Measurements from ENCODE around the gene EXOC4. TPM values are rescaled to one million over a fixed set of nuclear protein-coding genes. Genes with fewer than 3 reads are reported as not detected.

Gene EXOC4
- total and polyA plus RNA-seq, 2 donors (not counting 3 experiments of a cell fraction or from before 2014, with no cell fraction given): 20.3 to 73.1 TPM

DNA sequence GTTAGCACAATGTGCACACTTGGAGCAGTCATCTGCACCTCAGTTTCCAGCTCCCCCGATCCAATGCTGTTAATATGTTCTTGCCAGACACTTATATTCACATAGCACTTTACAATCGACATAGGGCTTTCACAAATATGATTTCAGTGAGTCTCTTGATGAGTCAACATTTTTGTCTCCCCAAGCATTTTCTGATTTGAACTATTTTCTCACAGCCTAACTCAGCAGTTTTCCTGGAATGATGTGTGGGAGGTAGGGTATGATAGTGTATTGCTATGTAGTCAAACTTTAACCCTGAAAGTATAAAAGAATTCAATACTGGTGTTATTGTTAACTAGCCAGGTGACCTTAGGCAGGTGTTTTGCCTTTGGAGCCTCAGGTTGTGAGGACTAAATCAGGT is 791.8 kb downstream of the EXOC4 start:
- dilution Hi-C loops (cut with MboI; ENCODE audit: extremely low pct_ligation_motif_present, low sequenced_read_pairs) (no loop called here), intact Hi-C loops (cut with micrococcal nuclease) (no loop called here)
- Histone ChIP-seq H3K4me1 (ENCODE audit: control insufficient read depth, extremely low read depth, insufficient read depth, low read length) (no peaks in the 10 kb centered on the region), H3K4me3 (replicated peaks in 1 of 3; ENCODE audit: insufficient read depth in 1 of 3, low read depth in 1 of 3, low read length in 3 of 3) (no peak overlapping the region), H3K79me2 (ENCODE audit: control insufficient read depth, insufficient read depth, low read length) (no peaks in the 10 kb centered on the region), H2AFZ (ENCODE audit: low read depth, low read length) (no peak overlapping the region), H3K9me1 (replicated peaks; ENCODE audit: control insufficient read depth, extremely low read depth, insufficient read depth, low read length) (no peaks in the 10 kb centered on the region), H3K36me3 (ENCODE audit: control insufficient read depth in 2 of 2, extremely low read depth in 1 of 2, insufficient read depth in 2 of 2, low read length in 2 of 2) (no peaks in the 10 kb centered on the region), H3K27ac (ENCODE audit: insufficient read depth, low read depth, low read length) (no peak overlapping the region), H4K20me1 (replicated peaks; ENCODE audit: control insufficient read depth, extremely low read depth, insufficient read depth, low read length) (no peaks in the 10 kb centered on the region), H3K9me3 (replicated peaks; ENCODE audit: control insufficient read depth, insufficient read depth, low read length) (no peaks in the 10 kb centered on the region), H3K9ac (replicated peaks; ENCODE audit: extremely low read depth, insufficient read depth, low read length) (no peak overlapping the region), H3K4me2 (ENCODE audit: insufficient read depth, low read length) (no peak overlapping the region), H3K27me3 (ENCODE audit: control insufficient read depth in 2 of 2, insufficient read depth in 2 of 2, low read length in 2 of 2) (no peaks in the 10 kb centered on the region)
- DNase-seq (ENCODE audit: low read depth, low spot score) (no peak), FAIRE-seq (no peak)
- TF ChIP-seq POLR2AphosphoS5 (IDR thresholded peaks at IDR 0.05; ENCODE audit: insufficient read depth, low read depth, low read length) (no peak), POLR2A (IDR thresholded peaks at IDR 0.05; ENCODE audit: low read depth, low read length) (no peak), GATA2 (IDR thresholded peaks at IDR 0.05; ENCODE audit: insufficient read depth, insufficient read length, low read depth, low read length) (no peak), FOS (IDR thresholded peaks at IDR 0.05; ENCODE audit: borderline replicate concordance, insufficient read depth, low read length) (no peak), EZH2 (IDR thresholded peaks at IDR 0.05; ENCODE audit: borderline replicate concordance, low read depth, low read length, severe bottlenecking) (no peak), MYC (IDR thresholded peaks at IDR 0.05; ENCODE audit: low read depth, low read length) (no peak), JUN (IDR thresholded peaks at IDR 0.05; ENCODE audit: borderline replicate concordance, insufficient read depth, insufficient read length, low read depth) (no peak)
- TF ChIP-seq, protein P1, sequence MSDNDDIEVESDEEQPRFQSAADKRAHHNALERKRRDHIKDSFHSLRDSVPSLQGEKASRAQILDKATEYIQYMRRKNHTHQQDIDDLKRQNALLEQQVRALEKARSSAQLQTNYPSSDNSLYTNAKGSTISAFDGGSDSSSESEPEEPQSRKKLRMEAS (IDR thresholded peaks at IDR 0.05; ENCODE audit: insufficient read depth, insufficient read length): no peak
- TF ChIP-seq, protein P2, sequence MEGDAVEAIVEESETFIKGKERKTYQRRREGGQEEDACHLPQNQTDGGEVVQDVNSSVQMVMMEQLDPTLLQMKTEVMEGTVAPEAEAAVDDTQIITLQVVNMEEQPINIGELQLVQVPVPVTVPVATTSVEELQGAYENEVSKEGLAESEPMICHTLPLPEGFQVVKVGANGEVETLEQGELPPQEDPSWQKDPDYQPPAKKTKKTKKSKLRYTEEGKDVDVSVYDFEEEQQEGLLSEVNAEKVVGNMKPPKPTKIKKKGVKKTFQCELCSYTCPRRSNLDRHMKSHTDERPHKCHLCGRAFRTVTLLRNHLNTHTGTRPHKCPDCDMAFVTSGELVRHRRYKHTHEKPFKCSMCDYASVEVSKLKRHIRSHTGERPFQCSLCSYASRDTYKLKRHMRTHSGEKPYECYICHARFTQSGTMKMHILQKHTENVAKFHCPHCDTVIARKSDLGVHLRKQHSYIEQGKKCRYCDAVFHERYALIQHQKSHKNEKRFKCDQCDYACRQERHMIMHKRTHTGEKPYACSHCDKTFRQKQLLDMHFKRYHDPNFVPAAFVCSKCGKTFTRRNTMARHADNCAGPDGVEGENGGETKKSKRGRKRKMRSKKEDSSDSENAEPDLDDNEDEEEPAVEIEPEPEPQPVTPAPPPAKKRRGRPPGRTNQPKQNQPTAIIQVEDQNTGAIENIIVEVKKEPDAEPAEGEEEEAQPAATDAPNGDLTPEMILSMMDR (IDR thresholded peaks at IDR 0.05; ENCODE audit: extremely low read depth in 1 of 2, insufficient read depth in 1 of 2, low read depth in 1 of 2, low read length in 2 of 2): no peak
- ChIA-PET CTCF (no interaction called here), POLR2A (no interaction called here)
- no TSS peak for BruUV-seq (replicated peaks)
